HepG2 (cell line): ENCODE measurements around the gene AUP1. TPM values are rescaled to one million over a fixed set of nuclear protein-coding genes. Genes with fewer than 3 reads are reported as not detected.

Source experiments
- BCL6 ChIP-seq: IDR thresholded peaks from 2 replicates; pipeline ENCODE4 v1.6.1; 2016; ENCODE audit warnings: missing genetic modification reagents, missing compliant biosample characterization
- CEBPZ ChIP-seq: IDR thresholded peaks from 2 replicates; pipeline ENCODE4 v1.6.1; 2012; ENCODE audit warnings: low read length, improper control_type of control experiment
- CTCF ChIP-seq: sonication (generic); formaldehyde crosslinking; IDR thresholded peaks from 2 replicates; pipeline ENCODE4 v1.5.0; 2020; ENCODE audit warnings: mild to moderate bottlenecking, missing genetic modification reagents, moderate library complexity
- E2F5 ChIP-seq: sonication (generic); formaldehyde crosslinking; conservative IDR thresholded peaks from 2 replicates; pipeline ENCODE4 v1.4.0; 2020; ENCODE audit warnings: missing genetic modification reagents
- HDAC1 ChIP-seq: sonication (generic); formaldehyde crosslinking; IDR thresholded peaks from 2 replicates; pipeline ENCODE4 v1.5.1; 2020; ENCODE audit warnings: mild to moderate bottlenecking, missing genetic modification reagents
- NFAT5 ChIP-seq: sonication (generic); formaldehyde crosslinking; IDR thresholded peaks from 2 replicates; pipeline ENCODE4 v1.4.0; 2020; ENCODE audit warnings: missing genetic modification reagents
- PRDM15 ChIP-seq: sonication (generic); formaldehyde crosslinking; IDR thresholded peaks from 2 replicates; pipeline ENCODE4 v1.4.0; 2020; ENCODE audit warnings: missing genetic modification reagents
- RAD21 ChIP-seq: fragments of 450-650 bp; formaldehyde crosslinking; IDR thresholded peaks from 2 replicates; pipeline ENCODE4 v1.5.0; 2020; ENCODE audit warnings: mild to moderate bottlenecking
- SNAPC2 ChIP-seq: sonication (generic); formaldehyde crosslinking; IDR thresholded peaks from 2 replicates; pipeline ENCODE4 v1.8.1; 2022; ENCODE audit warnings: mild to moderate bottlenecking, missing genetic modification reagents
- TBX3 ChIP-seq: fragments of 450-650 bp; IDR thresholded peaks from 2 replicates; pipeline ENCODE4 v1.6.1; 2017; ENCODE audit warnings: antibody characterized with exemption, mild to moderate bottlenecking, inconsistent platforms, borderline replicate concordance
- TRIM24 ChIP-seq: sonication (generic); formaldehyde crosslinking; IDR thresholded peaks from 2 replicates; pipeline ENCODE4 v1.8.0; 2022; ENCODE audit warnings: mild to moderate bottlenecking, missing genetic modification reagents
- polyA plus RNA-seq, 8 experiments: library from polyadenylated mRNA; depleted of rRNA in 3 of 8; stranded (reverse) in 7 of 8; unstranded in 1 of 8; fragments of >200 nt; fragmentation: Illumina TruSeq in 4 of 8; extraction: Trizol in 4 of 8; gene quantifications; 2 replicates each; pipeline versions ENCODE4 v1.2.1 to v1.2.3, GENCODE V29; 2011 to 2016; ENCODE audit warnings: low read depth in 4 of 8, missing spikeins in 1 of 8, mixed read lengths in 1 of 8; ENCODE audit not compliant: insufficient read depth in 1 of 8
- total RNA-seq, 5 experiments: library from RNA; depleted of rRNA; stranded (reverse); fragments of >200 nt; fragmentation: Illumina TruSeq; extraction: Trizol; gene quantifications; 2 replicates each; pipeline ENCODE4 v1.2.3, GENCODE V29; 2016; ENCODE audit warnings: low read depth in 1 of 5

AUP1 gene
- total and polyA plus RNA-seq, 2 of the 13 experiments (the other 11 are each of a cell fraction or from before 2014, with no cell fraction given), result 174 to 267 TPM

GRCh38 chr2:74548900-74549826, 19.7 kb upstream of the AUP1 start (continued):
- TF ChIP-seq NFAT5 (0 out of 2 replicates have a peak, but pooled peaks have one; percentile 32), CTCF (CRISPR knock-in tag) (peak; percentile 11; the same call in 1 of the 2 replicates), BCL6 (0 out of 2 replicates have a peak, but pooled peaks have one; percentile 5), E2F5 (CRISPR knock-in tag) (0 out of 2 replicates have a peak, but pooled peaks have one; percentile 25), HDAC1 (CRISPR knock-in tag) (peak; percentile 33), SNAPC2 (CRISPR knock-in tag) (no peak), CEBPZ (no peak), PRDM15 (CRISPR knock-in tag) (0 out of 2 replicates have a peak, but pooled peaks have one; percentile 11), TBX3 (no peak), TRIM24 (CRISPR knock-in tag) (no peak), RAD21 (CRISPR knock-in tag) (peak; percentile 16; the same call in 1 of the 2 replicates)
